Measurements from ENCODE around the gene UPK2. TPM values are rescaled to one million over a fixed set of nuclear protein-coding genes. Genes with fewer than 3 reads are reported as not detected.
"Not testable (repeated sequence)": the region's sequence is repeated elsewhere in the genome, so short reads cannot be mapped to it uniquely, and the experiment has no call there.

UPK2 gene
- total RNA-seq, 1 experiment from 2014 or later = 3.5 TPM

- POLR2A ChIA-PET = no interaction called here
- H3K27ac Mint-ChIP-seq (ENCODE audit: unreplicated experiment) = no peak overlapping the region
These were observed 32.2 kb downstream of the UPK2 start for GRCh38 chr11:118988280-118988679.

GRCh38 chr11:118991486-118992038 lies 35.5 kb downstream of the UPK2 start:
- H3K4me1 Mint-ChIP-seq (ENCODE audit: low read depth, unreplicated experiment); H3K27me3 Mint-ChIP-seq (ENCODE audit: insufficient read depth, unreplicated experiment); H3K4me3 ChIP-seq (ENCODE audit: low read depth, low read length); H3K4me1 ChIP-seq; H3K9me3 ChIP-seq; H3K36me3 ChIP-seq (ENCODE audit: control insufficient read depth, insufficient read depth, low read length); H3K27ac Mint-ChIP-seq (ENCODE audit: unreplicated experiment); H3K36me3 Mint-ChIP-seq (ENCODE audit: insufficient read depth, unreplicated experiment); intact Hi-C loops (cut with micrococcal nuclease; ENCODE audit: unreplicated experiment); H3K4me3 Mint-ChIP-seq (ENCODE audit: unreplicated experiment); BruUV-seq (replicated peaks); POLR2A ChIA-PET; DNase-seq; H3K9me3 Mint-ChIP-seq (ENCODE audit: unreplicated experiment); CTCF ChIA-PET; H3K27me3 ChIP-seq (replicated peaks; ENCODE audit: control insufficient read depth, insufficient read depth, low read length): not testable (repeated sequence)

More at GRCh38 chr11:118988280-118988679, 32.2 kb downstream of the UPK2 start:
- no peaks in the 10 kb centered on the region for H3K9me3 Mint-ChIP-seq (ENCODE audit: unreplicated experiment)
- Histone ChIP-seq H3K9me3 (0 out of 2 replicates have a peak, but pooled peaks cover 4% of the 10 kb centered on the region), H3K4me3 (ENCODE audit: low read depth, low read length) (no peak overlapping the region), H3K36me3 (ENCODE audit: control insufficient read depth, insufficient read depth, low read length) (no peaks in the 10 kb centered on the region), H3K4me1 (no peaks in the 10 kb centered on the region), H3K27me3 (replicated peaks; ENCODE audit: control insufficient read depth, insufficient read depth, low read length) (no peaks in the 10 kb centered on the region)
- H3K4me3 Mint-ChIP-seq (ENCODE audit: unreplicated experiment) = no peak overlapping the region
- TF ChIP-seq CTCF (IDR thresholded peaks at IDR 0.05; ENCODE audit: insufficient read depth in 1 of 2, low read depth in 1 of 2, low read length in 1 of 2, severe bottlenecking in 1 of 2, unreplicated experiment in 1 of 2) = no peak
- H3K27me3 Mint-ChIP-seq (ENCODE audit: insufficient read depth, unreplicated experiment) = no peaks in the 10 kb centered on the region
- peaks cover 9% of the 10 kb centered on the region for H3K36me3 Mint-ChIP-seq (ENCODE audit: insufficient read depth, unreplicated experiment)
- no peaks in the 10 kb centered on the region for H3K4me1 Mint-ChIP-seq (ENCODE audit: low read depth, unreplicated experiment)
- intact Hi-C loops (cut with micrococcal nuclease; ENCODE audit: unreplicated experiment) = no loop called here
- CTCF ChIA-PET = interaction anchor here (0.7 kb wide), 1 partner anchor 9 kb away, joined by 3 read pairs; no protein-coding TSS in a partner anchor
- DNase-seq = no peak
- no TSS peak for BruUV-seq (replicated peaks)

DNA sequence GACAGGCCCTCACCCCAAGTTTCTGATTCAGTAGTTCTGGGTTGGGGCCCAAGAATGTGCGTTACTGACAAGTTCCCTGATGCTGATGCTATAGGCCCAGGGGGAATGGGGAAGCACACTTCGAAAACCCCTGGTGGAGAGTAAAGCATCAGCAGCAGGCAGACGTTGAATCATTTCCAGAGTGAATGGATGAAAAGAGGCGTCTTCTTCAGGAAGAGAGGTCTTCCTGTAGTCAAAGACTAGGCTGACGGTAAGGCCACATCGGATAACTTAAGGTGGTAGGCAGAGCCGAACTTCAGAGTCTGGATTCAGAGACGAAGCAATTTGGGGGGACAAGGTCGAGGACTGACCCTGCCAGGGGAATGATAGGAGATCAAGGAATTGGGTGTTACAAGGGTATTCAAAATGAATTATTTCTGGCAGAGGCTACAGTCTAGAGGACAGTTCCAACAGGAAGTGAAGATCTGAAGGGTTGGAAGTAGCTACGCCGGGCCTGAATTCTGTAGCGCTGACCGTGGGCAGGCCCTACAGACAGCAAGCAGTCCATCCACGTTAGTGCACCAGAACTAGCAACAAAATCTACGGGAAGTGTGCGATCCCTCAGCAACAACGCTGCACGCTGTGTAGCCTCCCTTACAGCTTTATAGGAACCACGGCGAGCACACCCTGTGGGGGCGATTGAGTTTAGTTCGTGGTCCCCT lies 41.0 kb downstream of the UPK2 start:
- TSS peak; percentile 19 for BruUV-seq (replicated peaks)
- H3K27me3 ChIP-seq (replicated peaks; ENCODE audit: control insufficient read depth, insufficient read depth, low read length) = no peaks in the 10 kb centered on the region
- Mint-ChIP-seq H3K4me3 (ENCODE audit: unreplicated experiment) (peak overlapping the region; percentile 96), H3K36me3 (ENCODE audit: insufficient read depth, unreplicated experiment) (peaks cover 46% of the 10 kb centered on the region), H3K9me3 (ENCODE audit: unreplicated experiment) (no peaks in the 10 kb centered on the region), H3K27ac (ENCODE audit: unreplicated experiment) (peak overlapping the region; percentile 94), H3K4me1 (ENCODE audit: low read depth, unreplicated experiment) (peaks cover 24% of the 10 kb centered on the region), H3K27me3 (ENCODE audit: insufficient read depth, unreplicated experiment) (no peaks in the 10 kb centered on the region)
- peaks cover 17% of the 10 kb centered on the region for H3K4me1 ChIP-seq
- intact Hi-C loops (cut with micrococcal nuclease; ENCODE audit: unreplicated experiment) = no loop called here
- POLR2A ChIA-PET = interaction anchor here (0.5 to 2.6 kb wide), 17 partner anchors 18 to 376 kb away, joined by 3 to 24 read pairs (median 5); partner anchors contain the start of genes DDX6, DPAGT1, RPS25 and TRAPPC4
- TF ChIP-seq CTCF (IDR thresholded peaks at IDR 0.05; ENCODE audit: insufficient read depth in 1 of 2, low read depth in 1 of 2, low read length in 1 of 2, severe bottlenecking in 1 of 2, unreplicated experiment in 1 of 2) = peak; percentile 28 to 29
- CTCF ChIA-PET = interaction anchor here (0.6 to 1.2 kb wide), 4 partner anchors 9 to 351 kb away, joined by 3 read pairs; no protein-coding TSS in a partner anchor
- DNase-seq = peak in 1 of 2 experiments; percentile 41
- H3K36me3 ChIP-seq (ENCODE audit: control insufficient read depth, insufficient read depth, low read length) = 0 out of 2 replicates have a peak, but pooled peaks cover 10% of the 10 kb centered on the region
- H3K4me3 ChIP-seq (ENCODE audit: low read depth, low read length) = peak overlapping the region; percentile 75
- H3K9me3 ChIP-seq = 0 out of 2 replicates have a peak, but pooled peaks cover 4% of the 10 kb centered on the region
